GM20431 (cell line): ENCODE results near the gene ADH1C.
"Not testable (repeated sequence)": the region's sequence is repeated elsewhere in the genome, so short reads cannot be mapped to it uniquely, and the experiment has no call there.

Experiments used
- in situ Hi-C: fragments of 300-500 bp; cut with MseI, MboI; formaldehyde crosslinking; loops from one replicate; pipeline ENCODE4 v1.15.0; 2020; ENCODE audit warnings: low sequenced_read_pairs; ENCODE audit not compliant: unreplicated experiment

The ADH1C gene

GRCh38 chr4:99352602-99353537 is at the start of gene ADH1C:
Gene ADH1C, minus strand, starts transcription at chr4:99352746. Its CDS starts 71 bp downstream, at chr4:99352675.
- in situ Hi-C loops: no loop called here

- in situ Hi-C loops: loop anchor here (10.0 kb wide), 1 partner anchor 276 kb away; no protein-coding TSS in a partner anchor
These were observed 48.3 kb upstream of the ADH1C start for GRCh38 chr4:99400831-99401230.

- in situ Hi-C loops: no loop called here
These were observed 46.5 kb upstream of the ADH1C start for GRCh38 chr4:99399017-99399416.

- in situ Hi-C loops: no loop called here
These were observed 43.2 kb upstream of the ADH1C start for GRCh38 chr4:99395595-99396364.

GRCh38 chr4:99394896-99395295 is 42.4 kb upstream of the ADH1C start:
- in situ Hi-C loops: no loop called here

- in situ Hi-C loops: no loop called here
These were observed 37.5 kb upstream of the ADH1C start for GRCh38 chr4:99390055-99390454.

GRCh38 chr4:99389606-99390005 is 37.1 kb upstream of the ADH1C start:
- in situ Hi-C loops: no loop called here

GRCh38 chr4:99383833-99384392 is 31.4 kb upstream of the ADH1C start:
- in situ Hi-C loops: no loop called here

- in situ Hi-C loops: no loop called here
These were observed 30.9 kb upstream of the ADH1C start for GRCh38 chr4:99383399-99383798.

GRCh38 chr4:99382745-99383360 is 30.3 kb upstream of the ADH1C start:
- in situ Hi-C loops: no loop called here

- in situ Hi-C loops: no loop called here
These were observed 29.1 kb upstream of the ADH1C start for GRCh38 chr4:99381588-99382175.

- in situ Hi-C loops: no loop called here
These were observed 27.0 kb upstream of the ADH1C start for GRCh38 chr4:99379571-99379970.

GRCh38 chr4:99378876-99379275 is 26.3 kb upstream of the ADH1C start:
- in situ Hi-C loops: no loop called here

GRCh38 chr4:99377341-99377740 is 24.8 kb upstream of the ADH1C start:
- in situ Hi-C loops: not testable (repeated sequence)

- in situ Hi-C loops: not testable (repeated sequence)
These were observed 19.9 kb upstream of the ADH1C start for GRCh38 chr4:99372464-99372863.

- in situ Hi-C loops: not testable (repeated sequence)
These were observed 15.3 kb upstream of the ADH1C start for GRCh38 chr4:99367817-99368216.

- in situ Hi-C loops: no loop called here
These were observed 13.9 kb upstream of the ADH1C start for GRCh38 chr4:99366491-99366890.

- in situ Hi-C loops: no loop called here
These were observed 10.2 kb upstream of the ADH1C start for GRCh38 chr4:99362768-99363167.

- in situ Hi-C loops: no loop called here
These were observed 9.3 kb upstream of the ADH1C start for GRCh38 chr4:99361899-99362275.
